ACHN (cell line): ENCODE measurements around the gene ADD2.

Source experiments
- DNase-seq: peaks from one replicate; pipeline ENCODE4 v3.0.0-alpha.2; 2015
- in situ Hi-C: cut with HindIII; loops from 2 replicates; pipeline ENCODE4 v1.10.0; 2017; ENCODE audit warnings: low sequenced_read_pairs, low pct_ligation_motif_present, low pct_unique_long_range_greater_than_20kb

ADD2 gene

DNA sequence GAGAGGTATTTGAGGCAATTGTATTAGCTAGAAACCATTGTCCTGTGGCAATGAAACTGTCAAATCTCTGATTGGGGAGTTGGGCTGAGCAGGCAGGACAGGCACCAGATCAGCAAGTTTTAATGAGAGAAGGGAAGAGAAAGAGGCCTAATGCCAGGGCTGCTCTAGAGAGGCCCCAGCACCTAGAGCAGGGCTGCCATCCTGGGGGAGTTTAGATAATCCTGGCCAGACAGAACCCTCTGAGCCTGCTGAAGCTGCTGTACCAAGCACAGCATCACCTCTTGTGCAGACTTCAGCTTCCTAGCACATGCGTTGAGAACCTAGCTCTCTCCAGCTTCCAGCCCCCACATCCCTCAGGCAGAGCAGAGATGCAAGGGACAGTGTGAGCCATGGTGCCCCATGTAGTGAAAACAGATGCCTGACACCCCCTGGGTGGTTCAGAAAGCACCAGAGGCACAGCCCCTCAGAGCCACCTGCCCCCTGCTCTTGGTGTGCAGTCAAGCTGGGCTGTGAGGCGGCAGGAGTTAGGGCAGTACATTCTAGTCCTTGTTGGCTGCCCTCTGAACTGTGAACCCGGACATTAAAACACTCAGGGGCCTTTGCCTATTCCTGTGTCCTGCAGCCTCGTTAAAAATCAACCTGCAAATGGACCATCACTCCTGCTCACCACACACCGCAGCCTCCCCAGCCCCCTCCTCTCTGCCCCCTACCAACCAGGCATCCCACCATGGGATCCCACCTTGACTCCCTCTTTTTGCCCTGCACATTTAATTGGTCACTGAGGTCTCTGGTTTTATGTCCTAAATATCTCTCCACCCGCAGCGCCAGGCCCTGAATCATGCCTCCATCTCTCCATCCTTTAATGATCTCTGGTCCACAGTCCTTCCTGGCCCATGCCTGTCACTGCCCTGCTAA, 52.7 kb downstream of the ADD2 start:
- DNase-seq = no peak
- in situ Hi-C loops = no loop called here

DNA sequence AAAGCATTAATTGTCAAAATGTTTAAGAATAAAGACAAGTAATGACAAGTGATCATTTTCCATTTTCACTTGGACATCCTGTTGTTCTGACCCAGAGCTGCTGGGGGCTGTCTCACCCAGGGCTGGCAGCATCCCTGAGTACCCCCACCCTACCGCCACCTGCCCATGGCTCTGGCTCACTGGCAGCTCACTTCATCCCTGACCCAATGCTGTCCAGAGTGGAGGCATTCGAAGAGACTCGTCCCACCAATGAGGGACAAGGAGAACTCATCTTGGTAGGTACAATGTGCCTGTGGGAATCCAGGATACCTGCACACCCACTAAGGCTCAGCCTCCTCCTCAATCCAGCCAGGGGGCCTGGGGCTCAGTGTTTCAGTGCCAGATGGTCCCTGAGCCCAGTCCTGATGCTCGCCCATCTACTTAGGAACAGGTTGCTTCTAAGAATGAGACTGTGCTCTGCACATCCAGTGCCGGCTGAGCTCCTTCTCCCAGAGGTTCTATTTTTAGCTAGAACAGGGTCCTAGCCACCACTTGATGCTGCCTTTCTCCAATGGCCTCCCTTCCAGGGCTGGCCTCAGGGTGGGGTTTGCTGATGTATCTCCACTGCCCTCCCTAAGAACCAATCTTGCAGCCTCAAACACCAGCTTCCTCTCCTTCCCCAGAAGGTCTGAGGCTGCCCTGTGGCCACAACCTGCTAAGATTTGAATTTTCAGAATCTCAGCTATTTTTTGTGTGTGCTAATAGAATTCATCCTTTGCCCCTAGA, 53.7 kb downstream of the ADD2 start:
- no peak for DNase-seq
- in situ Hi-C loops = no loop called here

DNA sequence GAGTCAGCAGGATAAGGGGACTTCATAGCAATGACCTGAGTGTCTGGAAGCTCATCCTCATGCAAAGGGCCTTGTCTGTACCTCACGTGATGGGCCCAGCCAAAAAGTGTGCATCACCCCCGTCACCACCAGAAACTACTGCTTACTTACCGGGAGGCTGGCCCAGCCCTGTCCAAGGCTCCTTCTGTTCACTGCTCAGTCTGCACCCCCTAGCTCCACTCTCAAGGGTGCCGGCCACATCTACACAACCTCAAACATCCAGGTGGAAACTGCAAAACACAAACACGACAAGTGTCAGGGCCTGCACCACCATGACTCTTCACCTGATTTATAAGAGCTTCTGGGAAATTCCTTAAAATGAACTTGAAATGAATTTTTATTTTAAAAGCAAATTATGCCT, 55.1 kb downstream of the ADD2 start:
- DNase-seq = no peak
- in situ Hi-C loops = no loop called here

DNA sequence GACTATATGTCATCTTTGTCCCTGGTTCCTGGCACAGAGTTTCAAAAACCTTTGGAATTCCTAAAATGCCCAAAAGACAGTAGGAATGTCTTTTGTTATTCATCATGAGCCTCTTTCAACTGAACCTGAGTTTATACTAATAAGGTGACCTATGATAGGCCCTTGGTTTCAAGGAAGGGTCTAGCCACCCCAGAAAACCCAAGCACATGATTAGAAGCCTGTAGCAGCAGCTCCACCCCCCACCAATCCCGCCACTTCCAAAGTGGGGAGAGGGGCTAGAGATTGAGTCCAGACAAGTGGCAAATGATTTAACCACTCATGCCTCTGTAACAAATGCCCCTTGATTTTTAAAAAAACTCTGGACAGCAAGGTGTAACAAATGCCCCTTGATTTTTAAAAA, 56.8 kb downstream of the ADD2 start:
- no peak for DNase-seq

DNA sequence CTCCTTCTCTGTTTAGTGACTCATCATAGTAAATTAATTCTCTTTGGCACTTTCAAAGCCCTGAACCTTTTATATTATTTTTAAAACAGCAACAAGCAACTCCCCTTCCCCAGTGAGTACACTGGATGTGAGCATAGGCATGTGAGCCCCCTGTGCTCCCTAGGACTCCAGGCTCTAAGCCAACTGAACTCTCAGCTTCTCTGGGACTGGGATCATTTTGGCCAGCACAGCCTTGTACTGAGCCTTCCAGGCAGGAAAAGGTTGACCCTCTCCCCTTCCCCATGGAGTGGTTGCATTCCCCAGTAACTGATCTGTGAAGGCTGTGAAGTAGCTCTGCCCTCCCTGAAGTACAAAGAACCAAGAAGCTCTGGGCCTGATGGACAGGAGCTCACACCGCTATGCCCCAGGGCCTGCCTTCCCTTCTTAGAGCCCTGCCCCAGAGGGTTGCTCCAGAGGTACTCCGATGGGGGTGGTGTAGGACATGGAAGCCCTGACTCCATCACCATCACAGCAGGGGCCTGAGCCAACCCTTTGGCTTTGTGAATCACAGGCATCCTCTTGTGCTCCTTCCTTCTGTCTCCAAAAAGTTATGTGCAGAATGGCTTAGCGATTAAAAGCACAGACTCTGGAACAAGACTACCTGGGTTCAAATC, 57.8 kb downstream of the ADD2 start:
- DNase-seq = no peak
- in situ Hi-C loops = no loop called here

More for the DNA sequence above, 56.8 kb downstream of the ADD2 start:
- in situ Hi-C loops = no loop called here

DNA sequence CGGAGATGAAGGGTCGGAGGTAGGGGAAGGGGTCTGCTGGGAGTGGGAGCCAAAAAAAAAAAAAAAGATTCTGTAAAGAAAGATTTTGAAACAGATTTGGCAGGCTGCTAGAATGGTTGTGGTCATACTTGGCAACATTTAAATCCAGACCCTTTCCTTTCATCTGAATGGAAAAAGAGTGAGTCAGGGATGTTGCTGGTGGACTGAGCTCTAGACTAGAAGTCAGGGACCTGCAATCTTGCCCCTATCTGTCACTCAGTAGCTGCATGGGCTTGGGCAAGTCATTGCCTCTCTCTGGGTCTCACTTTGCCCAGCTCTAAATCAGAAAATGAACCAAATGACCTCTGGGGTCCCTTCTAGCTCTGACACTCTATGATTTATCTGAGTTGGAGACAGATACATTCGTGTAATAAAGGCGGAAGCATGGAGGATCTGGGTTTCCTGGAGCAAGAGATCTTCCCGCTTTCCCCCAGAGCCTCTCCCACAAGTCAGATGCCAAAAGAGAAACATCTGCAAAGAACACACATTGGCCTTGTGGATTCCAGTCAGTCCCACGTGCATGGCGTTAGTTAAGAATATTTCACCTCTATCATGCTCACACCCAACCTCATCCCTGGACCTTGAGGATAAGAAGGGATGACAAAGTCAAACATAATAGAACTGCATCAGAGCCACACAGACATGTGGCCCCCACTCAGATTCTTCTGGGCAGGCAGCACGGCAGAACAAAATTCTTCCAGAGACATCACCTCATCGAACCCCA, 58.5 kb downstream of the ADD2 start:
- in situ Hi-C loops = no loop called here

DNA sequence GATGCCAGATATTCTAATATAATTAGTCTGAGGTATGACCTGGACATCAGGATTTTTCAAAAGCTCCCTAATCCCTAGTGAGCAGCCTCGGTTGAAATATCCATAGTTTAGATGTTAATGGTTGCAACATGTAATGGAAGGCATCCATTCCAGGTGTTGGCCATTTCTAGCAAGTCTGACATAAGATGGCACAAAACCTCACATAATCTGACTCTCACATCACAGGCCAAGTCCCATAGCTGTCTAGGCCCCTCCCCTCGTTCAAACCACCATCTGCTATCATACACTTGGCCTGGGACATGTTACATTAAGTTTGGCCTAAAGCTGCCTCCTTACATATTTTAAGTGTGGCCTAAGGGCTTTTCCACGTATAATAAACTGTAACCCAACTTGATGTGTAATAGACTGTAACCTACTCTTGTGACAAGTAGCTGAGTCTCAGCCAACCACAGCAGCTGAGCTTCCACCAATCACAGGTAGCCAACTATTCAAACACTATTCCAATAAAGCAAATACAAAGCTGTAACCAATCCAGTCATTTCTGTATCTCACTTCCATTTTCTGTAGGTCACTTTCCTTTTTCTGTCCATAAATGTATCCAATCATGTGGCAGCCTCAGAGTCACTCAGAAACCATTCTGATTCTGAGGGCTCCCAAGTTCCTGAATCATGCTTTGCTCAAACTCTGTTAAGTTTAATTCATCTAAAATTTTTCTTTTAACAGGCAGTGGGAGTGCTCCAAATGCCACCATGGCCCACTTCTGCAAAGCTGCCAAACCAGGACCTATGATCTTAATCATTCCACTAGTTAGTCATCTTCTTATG, 59.4 kb downstream of the ADD2 start:
- in situ Hi-C loops = no loop called here
- DNase-seq = no peak

More for the DNA sequence above, 58.5 kb downstream of the ADD2 start:
- DNase-seq = no peak

DNA sequence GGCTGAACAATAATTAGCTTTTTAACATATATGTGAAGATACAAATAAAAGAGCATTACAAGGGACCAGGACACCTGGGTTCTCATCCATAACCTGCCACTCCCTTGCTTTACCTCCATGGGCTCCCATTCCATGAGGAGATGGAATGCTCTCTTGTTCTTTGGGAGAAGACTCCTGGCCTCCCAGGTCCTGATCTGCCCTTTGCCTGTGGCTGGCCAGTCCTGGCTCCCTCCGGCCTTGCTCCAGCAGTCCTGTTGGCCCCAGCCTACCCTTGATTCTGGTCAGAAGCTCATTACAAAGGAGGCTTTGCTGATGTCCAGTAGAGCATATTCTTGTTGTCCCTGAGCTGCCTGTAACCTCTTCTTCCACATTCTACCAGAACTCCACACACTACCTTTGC, 60.3 kb downstream of the ADD2 start:
- no peak for DNase-seq
- in situ Hi-C loops = no loop called here

DNA sequence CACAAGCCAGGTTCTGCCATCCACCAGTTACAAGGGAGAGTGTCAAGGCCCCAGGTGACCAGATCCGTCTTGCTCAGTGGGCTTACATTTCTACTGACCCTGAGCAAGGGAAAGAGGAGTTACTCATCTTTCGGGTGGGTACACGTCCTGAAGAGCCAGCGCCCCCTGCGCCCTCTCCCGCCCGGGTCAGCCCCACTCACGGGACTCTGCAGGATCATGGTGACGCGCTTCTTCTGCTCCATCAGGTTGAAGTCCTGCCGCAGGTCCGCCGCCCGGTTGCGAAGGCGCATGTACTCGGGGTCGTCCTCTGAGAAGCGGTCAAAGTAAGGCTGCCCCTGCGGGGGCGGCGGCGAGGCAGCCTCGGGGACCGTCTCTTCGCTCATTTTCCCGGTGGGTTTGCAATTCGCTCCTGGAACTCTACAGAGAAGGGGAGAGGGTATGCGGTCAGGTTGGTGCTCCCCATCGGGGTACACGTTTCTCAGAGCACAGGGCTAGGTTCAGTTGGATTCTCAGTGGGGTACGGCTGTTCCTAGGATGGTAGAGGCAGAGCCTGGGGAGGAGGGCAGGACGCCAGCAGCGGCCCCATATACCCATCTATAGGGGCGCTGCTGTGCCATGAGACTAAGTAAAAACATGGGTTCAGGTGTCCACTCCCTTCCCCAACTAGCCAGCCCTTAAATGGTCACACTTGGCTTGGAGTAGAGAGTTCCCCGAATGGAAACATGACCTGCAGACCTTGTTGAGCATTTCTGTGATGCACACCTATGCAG, 61.8 kb downstream of the ADD2 start:
- DNase-seq = no peak
- in situ Hi-C loops = no loop called here

DNA sequence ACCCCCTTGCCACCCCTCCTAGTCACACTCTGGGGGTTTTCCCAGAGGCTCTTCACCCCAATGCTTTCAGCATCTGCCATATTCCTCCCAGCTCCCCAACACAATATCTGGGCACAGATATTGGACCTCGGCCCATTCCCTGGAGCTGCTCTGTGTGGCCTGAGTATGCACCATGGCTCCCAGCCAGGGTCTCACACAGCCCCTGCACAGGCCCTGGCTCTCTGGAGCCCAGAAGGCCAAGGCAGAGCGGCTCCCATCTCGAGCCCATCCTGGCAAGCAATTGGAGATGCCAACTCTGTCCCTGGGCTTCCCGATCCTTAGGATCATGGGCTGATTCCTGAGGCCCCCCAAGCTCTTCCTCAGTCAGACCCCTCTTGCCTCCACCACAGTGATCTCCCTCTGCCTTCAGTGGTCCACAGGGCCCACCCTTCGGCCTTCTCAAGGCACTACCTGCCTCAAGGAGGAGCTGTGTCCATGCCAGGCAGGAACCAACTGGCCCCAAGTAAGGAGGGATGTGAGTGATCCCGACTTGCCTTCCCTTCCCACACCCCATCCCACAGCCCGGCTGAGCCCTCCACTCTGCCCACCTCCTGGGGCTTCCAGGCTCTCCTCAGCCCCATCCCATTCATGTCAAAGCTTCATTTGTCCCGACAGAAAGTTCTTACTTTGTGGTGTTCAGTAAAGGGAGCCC, 62.7 kb downstream of the ADD2 start:
- no peak for DNase-seq
- in situ Hi-C loops = no loop called here

DNA sequence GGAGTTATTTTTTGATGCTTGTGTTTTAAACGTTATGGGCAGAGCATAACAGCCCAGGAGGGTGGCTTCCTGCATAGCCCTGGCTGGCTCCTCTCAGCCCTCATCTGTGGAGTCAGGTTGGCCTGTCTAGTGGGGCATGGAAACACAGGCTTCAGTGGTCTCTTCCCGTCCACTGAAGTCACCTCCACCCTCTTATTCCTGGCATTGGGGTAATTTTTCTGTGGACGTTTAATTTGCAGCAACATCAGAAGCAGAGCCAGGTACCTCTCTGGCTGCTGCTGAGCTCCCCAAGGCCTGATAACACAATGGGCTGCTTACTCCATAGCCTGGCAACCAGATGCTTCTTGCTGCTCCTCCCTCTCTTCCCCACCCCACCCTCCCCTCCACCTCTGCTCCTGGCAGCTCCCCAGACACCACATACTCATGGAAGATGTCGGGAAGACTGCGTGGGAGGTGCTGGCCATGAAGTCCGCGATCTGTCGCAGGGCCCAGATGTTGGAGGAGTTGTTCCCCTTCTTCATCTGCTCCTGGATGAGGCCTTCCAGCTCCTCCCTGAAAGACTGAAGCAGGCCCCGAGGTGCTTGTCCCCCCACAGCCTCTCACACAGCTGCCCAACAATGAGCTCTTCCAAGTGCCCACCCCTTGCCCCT, 64.0 kb downstream of the ADD2 start:
- in situ Hi-C loops = no loop called here
- no peak for DNase-seq

DNA sequence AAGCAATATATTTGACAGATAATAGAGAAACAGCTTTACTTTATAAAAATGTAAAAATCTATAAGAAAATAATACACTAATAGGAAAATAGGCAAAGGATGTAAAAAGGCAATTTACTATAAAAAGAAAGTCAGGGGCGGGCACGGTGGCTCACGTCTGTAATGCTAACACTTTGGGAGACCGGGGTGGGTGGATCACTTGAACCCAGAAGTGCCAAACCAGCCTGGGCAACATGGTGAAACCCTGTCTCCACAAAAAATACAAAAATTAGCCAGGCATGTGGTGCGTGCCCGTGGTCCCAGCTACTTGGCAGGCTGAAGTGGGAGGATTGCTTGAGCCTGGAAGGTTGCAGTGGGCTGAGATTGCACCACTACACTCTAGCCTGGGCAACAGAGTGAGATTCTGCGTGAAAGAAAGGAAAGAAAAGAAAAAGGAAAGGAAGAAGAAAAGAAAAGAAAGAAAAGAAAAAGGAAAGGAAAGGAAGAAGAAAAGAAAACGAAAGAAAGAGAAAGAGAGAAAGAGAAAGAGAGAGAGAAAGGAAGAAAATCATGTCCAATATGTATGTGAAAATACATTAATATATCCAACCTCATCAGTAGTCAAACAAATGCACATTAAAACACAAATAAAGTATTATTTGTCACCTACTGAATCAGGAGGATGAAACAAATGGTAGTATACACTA, 65.1 kb downstream of the ADD2 start:
- DNase-seq = no peak
- in situ Hi-C loops = no loop called here

DNA sequence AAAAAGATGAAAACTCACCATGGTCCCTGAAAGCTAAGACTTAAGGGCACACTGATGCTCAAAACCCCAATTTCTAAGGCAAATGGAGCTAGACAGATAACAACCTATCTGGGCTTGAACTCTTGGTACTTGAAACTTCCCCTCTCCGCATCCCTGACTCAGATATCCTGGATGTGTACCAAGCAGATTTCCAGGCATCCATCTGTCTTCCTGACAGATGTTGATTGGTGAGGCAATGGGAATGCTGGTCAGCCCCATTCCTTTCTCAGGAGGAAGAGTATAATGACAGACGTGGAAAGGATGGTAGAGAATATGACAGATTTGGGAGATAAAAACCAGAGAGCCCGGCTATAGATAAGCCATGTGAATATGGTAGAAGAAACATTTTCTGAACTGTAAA, 69.2 kb downstream of the ADD2 start:
- in situ Hi-C loops = loop anchor here (25.0 kb wide), 1 partner anchor 88 kb away; the partner anchor contains the start of gene FIGLA
- no peak for DNase-seq

DNA sequence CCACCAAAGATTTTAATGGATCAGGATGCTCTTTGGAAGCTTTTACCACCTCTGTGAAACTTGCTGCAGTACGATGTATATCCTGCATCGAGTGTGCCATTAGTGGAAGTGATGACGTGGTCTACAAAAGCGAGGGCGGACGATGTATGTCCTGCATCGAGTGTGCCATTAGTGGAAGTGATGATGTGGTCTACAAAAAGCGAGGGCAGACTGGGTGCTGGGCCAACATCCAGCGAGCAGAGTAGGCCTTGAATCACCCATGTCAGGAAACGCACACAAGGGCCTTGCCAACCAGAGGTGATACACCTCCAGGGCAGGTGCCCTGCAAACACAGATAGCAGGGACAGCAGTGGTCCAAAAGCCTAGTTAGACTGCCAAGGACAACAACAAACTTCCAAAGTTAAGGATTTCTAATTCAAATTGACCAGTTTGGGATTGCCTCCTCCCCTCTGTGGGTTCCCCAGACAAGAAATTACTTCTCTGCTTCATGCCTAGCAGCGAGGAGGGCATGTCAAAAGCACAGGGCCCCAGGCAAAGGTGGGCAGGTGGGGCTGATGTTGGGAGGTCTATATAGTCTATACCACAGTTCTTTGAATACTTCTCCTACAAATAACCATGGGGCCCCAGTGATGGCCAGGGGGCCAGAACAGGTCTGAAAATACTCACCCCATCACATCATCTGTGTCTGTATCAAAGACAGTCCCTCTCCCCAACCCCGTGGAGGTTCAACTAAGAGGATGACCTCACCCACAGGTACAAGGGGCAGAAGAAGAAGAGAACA, 70.2 kb downstream of the ADD2 start:
- DNase-seq = no peak
- in situ Hi-C loops = loop anchor here (25.0 kb wide), 1 partner anchor 90 kb away; the partner anchor contains the start of gene FIGLA

DNA sequence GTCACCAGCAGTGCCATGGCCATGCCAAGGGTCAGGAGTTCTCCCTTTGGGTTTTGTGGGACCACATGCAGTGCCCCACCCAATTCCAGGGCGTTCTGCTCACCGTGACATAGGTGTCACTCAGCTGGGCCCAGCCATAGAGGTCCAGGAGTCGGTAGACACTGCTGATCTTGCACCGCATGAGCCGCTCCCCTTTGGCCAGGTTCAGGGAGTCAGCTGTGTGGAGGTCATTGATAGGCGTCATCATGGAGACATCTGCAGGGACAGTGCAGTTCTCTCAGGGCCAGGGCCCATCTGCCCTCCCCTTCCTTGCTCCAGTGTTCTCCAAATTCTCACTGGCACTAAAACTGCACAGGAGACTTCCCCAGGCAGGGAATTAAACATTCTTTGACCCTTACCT, 71.9 kb downstream of the ADD2 start:
- no peak for DNase-seq
- in situ Hi-C loops = loop anchor here (25.0 kb wide), 1 partner anchor 91 kb away; the partner anchor contains the start of gene FIGLA
